Thoracic aorta (tissue), 2 donors: Measurements from ENCODE around the gene BRF1. TPM values are rescaled to one million over a fixed set of nuclear protein-coding genes. Genes with fewer than 3 reads are reported as not detected.

ENCODE experiments used
- ATAC-seq: fragments of 150-250 bp; one replicate; pipeline ENCODE4 v1.8.0; 2017; ENCODE audit warnings: low read depth; ENCODE audit not compliant: insufficient number of reproducible peaks, low FRiP score
- DNase-seq: peaks from one replicate; pipeline ENCODE4 v3.0.0-alpha.2; 2020; ENCODE audit warnings: low spot score
- H3K27ac ChIP-seq, 2 donors: fragments of 200-600 bp; sonication (generic); 1 replicate in 1 of 2; 2 replicates in 1 of 2; pipeline ENCODE4 v1.5.1; 2016; ENCODE audit warnings: mild to moderate bottlenecking in 2 of 2, moderate library complexity in 2 of 2
- H3K27me3 ChIP-seq: fragments of 200-600 bp; sonication (generic); replicated peaks from 2 replicates; pipeline ENCODE4 v1.6.0; 2016; ENCODE audit warnings: mild to moderate bottlenecking; ENCODE audit not compliant: insufficient read depth
- H3K36me3 ChIP-seq: fragments of 200-600 bp; sonication (generic); one replicate; pipeline ENCODE4 v1.5.1; 2016
- H3K4me1 ChIP-seq, 2 donors: fragments of 200-600 bp; sonication (generic); 1 replicate in 1 of 2; 2 replicates in 1 of 2; pipeline versions ENCODE4 v1.5.1 to v1.6.0; 2016; ENCODE audit warnings: low read depth in 2 of 2, mild to moderate bottlenecking in 1 of 2; ENCODE audit not compliant: control insufficient read depth in 1 of 2
- H3K4me3 ChIP-seq: fragments of 200-600 bp; sonication (generic); 2 replicates; pipeline ENCODE4 v1.5.1; 2016; ENCODE audit warnings: mild to moderate bottlenecking
- H3K9me3 ChIP-seq: fragments of 200-600 bp; sonication (generic); 2 replicates; pipeline ENCODE4 v1.5.1; 2016
- total RNA-seq, 2 donors: library from RNA; depleted of rRNA; stranded (reverse); fragments of >200 nt; gene quantifications; one replicate each; pipeline versions ENCODE4 v1.1.0 to v1.2.3, GENCODE V29; 2016
- TF ChIP-seq, protein P1 (sequence below): fragments of 200-600 bp; sonication (generic); IDR thresholded peaks from one replicate; pipeline ENCODE4 v1.5.1; 2019; ENCODE audit warnings: antibody characterized with exemption

BRF1 gene
- total RNA-seq, 2 donors from 2014 or later = 49.4 to 80.5 TPM

DNA sequence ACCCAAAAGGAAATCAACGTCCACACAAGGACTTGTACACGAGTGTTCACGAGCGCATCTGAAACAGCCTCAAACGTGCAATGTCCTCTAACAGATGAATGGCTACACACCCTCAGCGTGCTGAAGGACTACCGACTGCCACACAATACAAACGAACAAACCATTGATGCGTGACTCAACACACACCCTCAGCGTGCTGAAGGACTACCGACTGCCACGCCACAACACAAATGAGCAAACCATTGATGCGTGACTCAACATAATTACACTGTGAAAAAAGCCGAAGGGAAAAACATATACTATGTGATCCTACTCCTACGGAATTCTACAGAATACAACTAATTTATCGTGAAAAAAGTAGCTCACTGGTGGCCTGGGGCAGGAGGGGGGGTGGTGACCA, 77.5 kb downstream of the BRF1 start:
- Histone ChIP-seq H3K9me3 (no peaks in the 10 kb centered on the region), H3K27me3 (no peaks in the 10 kb centered on the region), H3K4me3 (no peak overlapping the region), H3K36me3 (peaks cover 33% of the 10 kb centered on the region), H3K27ac (no peak overlapping the region), H3K4me1 (no peaks in the 10 kb centered on the region)
- TF ChIP-seq, protein P1, sequence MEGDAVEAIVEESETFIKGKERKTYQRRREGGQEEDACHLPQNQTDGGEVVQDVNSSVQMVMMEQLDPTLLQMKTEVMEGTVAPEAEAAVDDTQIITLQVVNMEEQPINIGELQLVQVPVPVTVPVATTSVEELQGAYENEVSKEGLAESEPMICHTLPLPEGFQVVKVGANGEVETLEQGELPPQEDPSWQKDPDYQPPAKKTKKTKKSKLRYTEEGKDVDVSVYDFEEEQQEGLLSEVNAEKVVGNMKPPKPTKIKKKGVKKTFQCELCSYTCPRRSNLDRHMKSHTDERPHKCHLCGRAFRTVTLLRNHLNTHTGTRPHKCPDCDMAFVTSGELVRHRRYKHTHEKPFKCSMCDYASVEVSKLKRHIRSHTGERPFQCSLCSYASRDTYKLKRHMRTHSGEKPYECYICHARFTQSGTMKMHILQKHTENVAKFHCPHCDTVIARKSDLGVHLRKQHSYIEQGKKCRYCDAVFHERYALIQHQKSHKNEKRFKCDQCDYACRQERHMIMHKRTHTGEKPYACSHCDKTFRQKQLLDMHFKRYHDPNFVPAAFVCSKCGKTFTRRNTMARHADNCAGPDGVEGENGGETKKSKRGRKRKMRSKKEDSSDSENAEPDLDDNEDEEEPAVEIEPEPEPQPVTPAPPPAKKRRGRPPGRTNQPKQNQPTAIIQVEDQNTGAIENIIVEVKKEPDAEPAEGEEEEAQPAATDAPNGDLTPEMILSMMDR = no peak
- ATAC-seq (no peak), DNase-seq (no peak)

DNA sequence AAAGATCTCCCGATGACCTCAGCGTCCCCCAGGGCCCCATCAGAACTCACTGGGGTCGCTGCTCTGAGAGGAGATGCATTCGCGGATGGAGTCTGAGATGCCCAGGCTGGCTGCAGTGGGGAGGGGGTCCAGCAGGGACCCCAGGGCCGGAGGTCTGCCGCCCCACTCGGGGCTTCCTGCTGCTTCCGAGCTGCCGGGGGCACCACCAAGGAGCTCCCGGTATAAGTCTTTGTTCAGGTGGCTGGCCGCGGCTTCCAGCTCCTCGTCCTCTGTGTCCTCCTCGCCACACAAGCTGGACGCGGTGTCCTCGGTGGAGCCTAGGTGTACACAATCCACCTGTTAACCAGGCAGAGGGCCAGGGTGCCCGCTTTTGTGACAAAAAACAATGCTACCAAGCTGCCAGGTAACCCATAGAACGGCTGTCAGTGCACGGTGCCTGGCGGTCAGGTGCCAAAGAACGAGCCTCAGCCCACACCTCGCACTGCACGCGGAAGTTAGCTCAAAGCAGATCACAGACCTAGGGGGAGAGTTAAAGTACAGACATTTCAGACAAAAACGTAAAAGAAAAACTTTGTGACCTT, 79.1 kb downstream of the BRF1 start:
- peaks cover 41% of the 10 kb centered on the region for H3K36me3 ChIP-seq
- H3K27ac ChIP-seq = no peak overlapping the region
- TF ChIP-seq, protein P1 = no peak
- no peaks in the 10 kb centered on the region for H3K9me3 ChIP-seq
- H3K27me3 ChIP-seq = no peaks in the 10 kb centered on the region
- no peak for DNase-seq
- no peak for ATAC-seq
- H3K4me3 ChIP-seq = no peak overlapping the region
- no peaks in the 10 kb centered on the region for H3K4me1 ChIP-seq

- Histone ChIP-seq H3K27ac (no peak overlapping the region), H3K27me3 (no peaks in the 10 kb centered on the region), H3K9me3 (no peaks in the 10 kb centered on the region), H3K36me3 (peaks cover 34% of the 10 kb centered on the region), H3K4me3 (no peak overlapping the region), H3K4me1 (no peaks in the 10 kb centered on the region)
- TF ChIP-seq, protein P1 = no peak
- DNase-seq (no peak), ATAC-seq (no peak)
Observed at GRCh38 chr14:105220699-105221597, 79.9 kb downstream of the BRF1 start.

- DNase-seq (no peak), ATAC-seq (no peak)
- no peaks in the 10 kb centered on the region for H3K4me1 ChIP-seq
- H3K9me3 ChIP-seq = no peaks in the 10 kb centered on the region
- TF ChIP-seq, protein P1 = no peak
- no peaks in the 10 kb centered on the region for H3K27me3 ChIP-seq
- H3K4me3 ChIP-seq = no peak overlapping the region
- peaks cover 32% of the 10 kb centered on the region for H3K36me3 ChIP-seq
- H3K27ac ChIP-seq = no peak overlapping the region
Observed at GRCh38 chr14:105219753-105220152, 81.0 kb downstream of the BRF1 start.

- TF ChIP-seq, protein P1 = no peak
- peaks cover 32% of the 10 kb centered on the region for H3K36me3 ChIP-seq
- H3K9me3 ChIP-seq = no peaks in the 10 kb centered on the region
- H3K4me3 ChIP-seq = no peak overlapping the region
- no peaks in the 10 kb centered on the region for H3K4me1 ChIP-seq
- no peaks in the 10 kb centered on the region for H3K27me3 ChIP-seq
- no peak overlapping the region for H3K27ac ChIP-seq
- no peak for DNase-seq
- ATAC-seq = no peak
Observed at GRCh38 chr14:105219043-105219612, 81.7 kb downstream of the BRF1 start.
